ENCODE measurements around the gene RSU1. TPM values are rescaled to one million over a fixed set of nuclear protein-coding genes. Genes with fewer than 3 reads are reported as not detected.

RSU1 gene
- total and polyA plus RNA-seq, 10 of the 15 experiments (the other 5 are each of a cell fraction or from before 2014, with no cell fraction given), result 49.2 to 139 (median 81.3) TPM

- FAIRE-seq, result no peak
- ChIA-PET RAD21 (ENCODE audit: unreplicated experiment) (no interaction called here), CTCF (interaction anchor here (1.3 to 2.5 kb wide), 6 partner anchors 72 to 926 kb away, joined by 3 to 15 read pairs (median 6); no protein-coding TSS in a partner anchor), SMC1A (ENCODE audit: uncharacterized antibody, unreplicated experiment) (interaction anchor here (1.0 to 1.8 kb wide), 4 partner anchors 15 to 601 kb away, joined by 3 to 6 read pairs (median 4); no protein-coding TSS in a partner anchor), POLR2A (no interaction called here)
- TF ChIP-seq RAD51 (IDR thresholded peaks at IDR 0.05) (no peak), RFX5 (IDR thresholded peaks at IDR 0.05; ENCODE audit: low read depth, low read length) (no peak), HDAC2 (IDR thresholded peaks at IDR 0.05) (no peak), ZNF274 (IDR thresholded peaks at IDR 0.05; ENCODE audit: insufficient read depth, insufficient read length) (no peak), WRNIP1 (IDR thresholded peaks at IDR 0.05; ENCODE audit: borderline replicate concordance, low read depth, low read length) (no peak), EGR1 (IDR thresholded peaks at IDR 0.05; ENCODE audit: borderline replicate concordance in 1 of 2, low read depth in 2 of 2, low read length in 2 of 2) (no peak), SREBF2 (IDR thresholded peaks at IDR 0.05; ENCODE audit: low read length) (no peak), ATF3 (IDR thresholded peaks at IDR 0.05; ENCODE audit: borderline replicate concordance, extremely low read depth, low read depth, low read length) (no peak), REST (IDR thresholded peaks at IDR 0.05; ENCODE audit: low read depth, low read length) (no peak), KAT2A (conservative IDR thresholded peaks at IDR 0.05; ENCODE audit: control insufficient read depth, low read depth, low read length) (no peak), KDM1A (IDR thresholded peaks at IDR 0.05; ENCODE audit: borderline replicate concordance) (no peak), MYC (IDR thresholded peaks at IDR 0.05; ENCODE audit: insufficient read depth, insufficient read length, insufficient replicate concordance, low read length, severe bottlenecking) (no peak), YBX1 (IDR thresholded peaks at IDR 0.05) (no peak), SMAD1 (IDR thresholded peaks at IDR 0.05; ENCODE audit: low read depth, partially characterized antibody) (no peak), CHD1 (IDR thresholded peaks at IDR 0.05; ENCODE audit: low read depth, low read length) (no peak), POLR2AphosphoS2 (IDR thresholded peaks at IDR 0.05; ENCODE audit: low read depth, low read length) (no peak), ZZZ3 (IDR thresholded peaks at IDR 0.05; ENCODE audit: control insufficient read depth, insufficient read length, low read depth) (no peak), ATF2 (IDR thresholded peaks at IDR 0.05; ENCODE audit: low read length) (no peak), ZBED1 (IDR thresholded peaks at IDR 0.05; ENCODE audit: borderline replicate concordance) (no peak)
- BruUV-seq (replicated peaks), result no TSS peak
- no peak overlapping the region for H3K9ac ChIP-seq (ENCODE audit: control insufficient read depth, insufficient read depth, low read length)
- H4K20me1 ChIP-seq (ENCODE audit: control insufficient read depth, insufficient read depth), result no peaks in the 10 kb centered on the region
- no peaks in the 10 kb centered on the region for H3K9me3 ChIP-seq (replicated peaks; ENCODE audit: control insufficient read depth, insufficient read depth, low read length)
- DNase-seq (ENCODE audit: low read depth, low spot score), result no peak
- no peaks in the 10 kb centered on the region for H3K27me3 ChIP-seq (replicated peaks in 1 of 2; ENCODE audit: control insufficient read depth in 2 of 2, insufficient read depth in 2 of 2, low read length in 1 of 2)
- ATAC-seq, result no peak
- no peaks in the 10 kb centered on the region for H3K79me2 ChIP-seq (ENCODE audit: control insufficient read depth, insufficient read depth, low read length)
- in situ Hi-C loops (cut with MboI), result loop anchor here (25.0 kb wide), 1 partner anchor 909 kb away; no protein-coding TSS in a partner anchor
- H3K27ac ChIP-seq (ENCODE audit: control insufficient read depth, insufficient read depth), result no peak overlapping the region
- H3K4me2 ChIP-seq (ENCODE audit: control insufficient read depth, insufficient read depth), result no peak overlapping the region
- H3K36me3 ChIP-seq (ENCODE audit: control insufficient read depth in 2 of 2, insufficient read depth in 2 of 2, low read length in 1 of 2), result no peaks in the 10 kb centered on the region
- H2AFZ ChIP-seq (ENCODE audit: control insufficient read depth, low read depth, low read length), result no peak overlapping the region
- 65% methylated on average over 9 of the region's 9 CpGs for WGBS (ENCODE audit: insufficient coverage, insufficient replicate concordance, low lambda C conversion rate, missing lambda C conversion rate)
- intact Hi-C loops (cut with micrococcal nuclease; ENCODE audit: unreplicated experiment), result loop anchor here (1.0 kb wide), 1 partner anchor 429 kb away; no protein-coding TSS in a partner anchor
- no peaks in the 10 kb centered on the region for H3K4me1 ChIP-seq (ENCODE audit: control insufficient read depth, insufficient read depth, low read length)
- H3K4me3 ChIP-seq, result no peak overlapping the region
These were observed 11.5 kb upstream of the RSU1 start for GRCh38 chr10:16828701-16829175.
